Adipocyte (in vitro differentiated cells): ENCODE measurements around the gene PABPC1L.

Experiments
- DNase-seq: peaks from one replicate; pipeline ENCODE4 v3.0.0-alpha.2; 2015; ENCODE audit warnings: low read depth
- H3K27me3 ChIP-seq: replicated peaks from 2 replicates; pipeline ENCODE4 v1.7.0; 2013; ENCODE audit warnings: mild to moderate bottlenecking, low read length, moderate library complexity; ENCODE audit not compliant: control insufficient read depth, insufficient read depth
- H3K36me3 ChIP-seq: 2 replicates; pipeline ENCODE4 v1.7.0; 2013; ENCODE audit warnings: low read length, mild to moderate bottlenecking, moderate library complexity; ENCODE audit not compliant: control insufficient read depth, insufficient read depth, severe bottlenecking
- H3K4me1 ChIP-seq: 2 replicates; pipeline ENCODE4 v1.7.0; 2013; ENCODE audit warnings: mild to moderate bottlenecking, low read length, moderate library complexity; ENCODE audit not compliant: control insufficient read depth, insufficient read depth
- H3K4me3 ChIP-seq: 2 replicates; pipeline ENCODE4 v1.7.0; 2013; ENCODE audit warnings: mild to moderate bottlenecking, low read length, moderate library complexity
- H3K9ac ChIP-seq: 2 replicates; pipeline ENCODE4 v1.7.0; 2013; ENCODE audit warnings: mild to moderate bottlenecking, low read length, moderate library complexity
- H3K9me3 ChIP-seq: 2 replicates; pipeline ENCODE4 v1.7.0; 2013; ENCODE audit warnings: mild to moderate bottlenecking, low read length, moderate library complexity; ENCODE audit not compliant: control insufficient read depth

The PABPC1L gene

DNA sequence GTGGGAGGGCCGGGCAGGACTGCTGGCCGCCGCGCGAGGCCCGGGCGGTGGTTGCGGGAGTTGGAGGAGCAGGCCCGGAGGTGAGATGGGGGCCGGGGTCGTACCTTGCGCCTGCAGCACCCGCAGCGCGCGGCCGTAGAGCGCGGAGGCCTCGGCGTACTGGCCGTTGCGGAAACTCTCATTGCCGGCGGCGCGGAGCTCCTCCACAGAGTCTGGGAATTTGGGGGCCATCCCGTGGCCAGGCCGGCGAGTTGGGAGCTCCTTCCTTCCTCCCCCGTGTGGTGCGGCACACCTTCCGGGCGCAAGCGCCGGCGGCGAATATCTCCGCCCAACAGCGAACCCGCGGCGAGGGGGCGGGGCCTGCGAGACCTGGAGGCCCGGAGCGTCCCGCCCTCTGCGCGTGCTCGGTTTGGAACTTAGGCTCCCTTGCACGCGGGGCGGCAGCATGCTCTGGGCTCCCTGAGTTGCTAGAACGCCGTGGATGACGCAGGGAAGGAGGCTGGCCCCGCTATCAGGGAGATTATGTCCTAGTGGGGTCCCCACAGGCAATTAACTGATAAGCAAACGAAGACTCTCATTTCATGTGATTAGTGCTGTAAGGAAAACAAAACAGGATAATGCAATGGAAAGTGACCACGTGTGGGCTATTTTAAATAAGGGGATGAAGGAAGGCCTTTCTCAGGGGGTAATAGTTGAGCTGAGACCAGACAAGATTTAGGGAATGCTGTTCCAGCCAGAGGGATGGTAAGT is 50.4 kb downstream of the PABPC1L start, which contains the start of gene TOMM34:
Gene TOMM34, minus strand, starts transcription at position 295 of the 750 bp plus-strand sequence. Its CDS starts 64 bp downstream, at position 231.
- Histone ChIP-seq H3K4me3 (peak within 1 kb of the TSS; percentile 86), H3K9me3 (no peaks in the 10 kb centered on the region), H3K27me3 (no peaks in the 10 kb centered on the region), H3K36me3 (peaks cover 11% of the 10 kb centered on the region), H3K9ac (peak within 1 kb of the TSS; percentile 88), H3K4me1 (peaks cover 21% of the 10 kb centered on the region)
- peak; percentile 98 for DNase-seq

DNA sequence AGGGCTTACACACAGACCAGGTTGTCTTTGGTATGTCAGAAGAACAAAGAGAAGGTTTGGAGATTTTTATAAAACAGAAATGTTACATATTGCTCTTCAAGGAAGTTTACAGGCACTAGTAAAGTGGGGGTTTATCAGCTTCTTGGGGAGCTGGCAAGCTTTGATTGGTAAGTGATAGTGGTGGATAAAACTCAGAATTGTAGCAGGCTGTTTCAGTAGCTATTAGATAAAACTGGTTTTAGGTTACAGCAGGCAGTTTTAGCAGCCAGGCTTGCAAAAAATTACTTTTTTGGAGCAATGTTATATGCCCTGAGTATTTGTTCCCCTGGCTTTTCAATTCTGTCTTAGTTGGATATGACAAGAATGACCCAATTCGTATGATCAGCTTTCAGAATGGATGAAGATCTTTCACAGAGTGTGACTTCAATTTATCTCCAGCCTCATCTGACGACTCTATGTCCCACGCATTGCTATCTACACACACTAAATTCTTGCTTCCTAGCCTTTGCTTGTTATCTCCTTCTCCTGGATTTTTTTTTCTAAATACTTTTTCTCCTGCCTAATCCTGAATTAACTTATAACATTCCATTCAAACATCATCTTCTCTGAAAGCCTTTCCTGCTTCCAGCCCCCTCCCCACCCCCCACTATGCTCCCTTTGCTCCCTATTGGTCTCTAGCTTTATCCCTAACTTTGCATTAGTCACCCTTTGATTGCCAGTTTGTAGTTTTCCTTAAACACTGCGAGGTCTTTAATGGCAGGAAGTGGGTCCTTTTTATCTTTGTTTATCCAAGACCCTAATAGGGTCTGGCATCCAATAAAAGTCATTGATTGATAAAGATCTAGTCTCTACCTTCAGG is 51.4 kb downstream of the PABPC1L start:
- DNase-seq, result no peak
- Histone ChIP-seq H3K4me3 (no peak overlapping the region), H3K36me3 (peaks cover 1% of the 10 kb centered on the region)

DNA sequence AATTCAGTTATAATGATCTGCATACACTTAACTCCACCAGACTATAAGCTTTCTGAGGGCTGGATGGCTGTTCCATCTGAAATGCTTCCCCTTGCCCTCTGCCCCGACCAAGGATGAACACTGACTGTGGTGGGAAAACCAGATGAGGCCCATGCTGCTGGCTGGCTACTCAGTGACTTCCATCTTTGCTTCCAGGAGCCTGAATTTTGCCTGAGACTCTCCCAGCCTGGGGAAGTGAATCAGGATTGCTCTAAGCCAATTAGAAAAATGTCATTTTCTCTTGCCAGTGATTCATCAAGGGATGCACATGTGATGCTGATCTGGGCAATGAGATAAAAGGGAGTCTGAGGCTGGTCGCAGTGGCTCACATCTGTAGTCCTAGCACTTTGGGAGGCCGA is 52.0 kb downstream of the PABPC1L start:
- H3K4me1 ChIP-seq, result peaks cover 23% of the 10 kb centered on the region
- no peak overlapping the region for H3K4me3 ChIP-seq
- H3K27me3 ChIP-seq, result no peaks in the 10 kb centered on the region
- DNase-seq, result peak; percentile 16
- no peak overlapping the region for H3K9ac ChIP-seq
- H3K9me3 ChIP-seq, result no peaks in the 10 kb centered on the region
- no peaks in the 10 kb centered on the region for H3K36me3 ChIP-seq

More for the DNA sequence above, 51.4 kb downstream of the PABPC1L start:
- Histone ChIP-seq H3K9ac (peak overlapping the region; percentile 88), H3K9me3 (no peaks in the 10 kb centered on the region), H3K27me3 (no peaks in the 10 kb centered on the region), H3K4me1 (peaks cover 21% of the 10 kb centered on the region)

DNA sequence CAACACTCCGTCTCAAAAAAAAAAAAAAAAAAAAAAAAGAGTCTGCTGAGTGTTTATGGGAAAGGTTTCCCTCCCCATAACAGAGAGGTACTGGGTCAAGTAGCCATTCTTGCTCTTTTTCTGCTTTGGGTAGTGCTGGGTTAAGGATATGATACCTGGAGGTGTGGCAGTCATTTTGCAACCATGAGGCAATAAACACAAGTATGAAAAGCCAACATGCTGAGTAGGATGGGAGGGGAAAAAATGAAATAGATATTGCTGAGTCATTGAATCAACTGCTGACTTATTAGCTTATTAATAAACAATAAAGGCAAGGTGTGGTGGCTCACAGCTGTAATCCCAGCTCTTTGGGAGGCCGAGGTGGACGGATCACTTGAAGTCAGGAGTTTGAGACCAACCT is 52.6 kb downstream of the PABPC1L start:
- DNase-seq, result no peak
- Histone ChIP-seq H3K9ac (no peak overlapping the region), H3K4me1 (peaks cover 29% of the 10 kb centered on the region)

DNA sequence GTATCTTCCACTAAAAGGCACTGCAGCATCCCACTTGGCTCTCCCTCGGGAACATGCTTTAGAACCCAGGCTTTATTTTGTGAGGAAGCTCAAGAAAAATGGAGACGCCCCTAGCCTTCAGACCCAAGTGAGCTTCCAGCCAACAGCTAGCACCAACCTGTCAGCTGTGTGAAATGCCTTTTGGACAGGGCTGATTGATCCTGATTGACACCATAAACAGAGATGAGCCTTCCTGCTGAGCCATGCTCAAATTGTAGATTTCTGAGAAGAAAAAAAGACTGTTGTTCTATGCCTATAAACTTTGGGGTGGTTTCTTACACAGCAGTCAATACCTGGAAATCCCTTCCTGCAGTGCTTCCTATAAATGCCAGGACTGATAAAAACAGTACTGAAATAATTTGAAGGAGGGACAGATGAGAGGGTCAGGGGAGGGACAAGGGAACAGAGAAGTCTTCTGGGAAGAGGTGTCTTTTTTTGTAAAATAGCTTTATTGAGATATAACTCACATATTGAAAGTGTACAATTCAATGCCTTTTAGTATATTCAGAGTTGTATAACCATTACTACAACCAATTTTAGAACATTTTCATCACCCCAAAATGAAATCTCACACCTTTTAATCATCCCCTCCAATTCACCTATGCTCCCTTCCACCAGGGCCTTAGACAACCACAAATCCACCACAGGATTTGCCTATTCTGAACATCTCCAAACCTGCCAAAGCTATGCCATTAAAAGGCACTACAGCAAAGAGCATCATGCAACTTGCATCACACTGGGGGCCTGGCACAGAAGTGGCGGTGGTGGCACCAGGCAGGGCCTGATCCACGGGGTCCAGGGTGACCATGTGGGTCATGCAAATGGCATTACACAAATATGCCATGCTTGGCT is 53.7 kb downstream of the PABPC1L start:
- Histone ChIP-seq H3K4me3 (no peak overlapping the region), H3K4me1 (peaks cover 26% of the 10 kb centered on the region), H3K27me3 (no peaks in the 10 kb centered on the region), H3K9ac (no peak overlapping the region), H3K9me3 (no peaks in the 10 kb centered on the region), H3K36me3 (no peaks in the 10 kb centered on the region)
- no peak for DNase-seq

More for the DNA sequence above, 52.6 kb downstream of the PABPC1L start:
- Histone ChIP-seq H3K36me3 (no peaks in the 10 kb centered on the region), H3K4me3 (no peak overlapping the region), H3K27me3 (no peaks in the 10 kb centered on the region), H3K9me3 (no peaks in the 10 kb centered on the region)

DNA sequence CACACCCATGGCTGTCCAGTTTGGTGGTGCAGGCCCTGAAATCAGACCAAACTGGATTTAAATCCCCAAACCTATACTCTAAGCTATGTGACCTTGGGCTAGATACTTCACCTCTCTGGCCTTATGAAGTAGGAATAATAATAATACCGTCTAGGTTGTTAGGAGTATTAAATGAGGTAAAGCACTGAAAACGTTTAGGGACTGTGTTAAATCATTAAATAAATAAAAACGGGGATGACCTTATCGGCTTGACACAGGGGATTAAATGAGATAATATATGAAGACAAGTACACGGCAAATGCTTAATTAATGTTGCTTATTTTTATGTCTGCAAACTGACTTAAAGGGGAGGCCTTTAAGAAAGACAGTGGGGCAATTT is 55.8 kb downstream of the PABPC1L start:
- Histone ChIP-seq H3K9ac (peak overlapping the region; percentile 94), H3K27me3 (no peaks in the 10 kb centered on the region), H3K9me3 (no peaks in the 10 kb centered on the region), H3K4me1 (peaks cover 11% of the 10 kb centered on the region), H3K36me3 (no peaks in the 10 kb centered on the region), H3K4me3 (peak overlapping the region; percentile 100)
- DNase-seq, result no peak

DNA sequence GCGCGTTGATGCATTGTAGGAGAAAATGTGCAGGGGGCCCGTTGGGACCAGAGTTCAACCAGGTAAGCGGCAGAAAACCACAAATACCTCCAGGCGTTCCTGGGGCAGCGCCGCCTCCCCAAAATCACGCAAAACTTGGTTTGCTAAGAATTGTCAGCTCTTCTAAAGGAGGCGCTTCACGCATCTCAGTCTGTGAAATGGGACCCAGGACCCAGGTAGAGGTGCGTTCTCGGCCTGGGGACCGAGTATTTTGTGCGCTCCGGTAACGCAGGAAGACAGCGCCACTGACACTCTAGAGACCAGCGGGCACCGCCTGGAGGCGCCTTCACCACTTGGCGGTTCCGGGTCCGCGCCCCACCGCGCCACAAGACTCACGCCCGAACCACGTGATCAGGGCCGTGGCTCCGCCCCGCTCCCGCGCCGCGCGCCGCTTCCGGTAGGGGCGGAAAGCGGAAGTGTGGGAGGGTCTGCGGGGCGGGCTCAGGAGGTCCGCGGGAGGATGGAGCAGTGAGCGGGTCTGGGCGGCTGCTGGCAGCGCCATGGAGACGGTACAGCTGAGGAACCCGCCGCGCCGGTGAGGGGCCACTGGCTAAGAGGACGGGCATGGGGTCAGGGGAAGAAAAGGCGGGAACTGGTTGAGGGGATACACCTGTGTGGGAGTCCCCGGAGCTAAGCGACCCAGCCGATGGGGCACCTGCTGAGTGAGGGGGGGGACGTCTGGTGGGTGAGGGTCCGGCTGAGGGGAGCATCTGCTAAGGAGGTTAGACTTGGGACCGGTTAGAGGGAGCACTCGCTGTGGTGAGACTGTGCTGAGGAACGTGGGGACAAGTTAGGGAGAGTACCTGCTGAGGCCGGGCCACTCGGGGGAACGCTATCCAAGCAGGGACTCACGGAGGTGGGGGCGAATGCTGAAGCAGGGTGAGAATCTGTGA is 56.4 kb downstream of the PABPC1L start, which contains the start of gene STK4:
Gene STK4, plus strand, starts transcription at position 483 of the 932 bp plus-strand sequence. Its CDS starts 57 bp downstream, at position 540.
- DNase-seq, result peak; percentile 97
- Histone ChIP-seq H3K36me3 (no peaks in the 10 kb centered on the region), H3K9ac (peak within 1 kb of the TSS; percentile 94), H3K27me3 (no peaks in the 10 kb centered on the region), H3K4me3 (peak within 1 kb of the TSS; percentile 100), H3K9me3 (no peaks in the 10 kb centered on the region), H3K4me1 (peaks cover 10% of the 10 kb centered on the region)

DNA sequence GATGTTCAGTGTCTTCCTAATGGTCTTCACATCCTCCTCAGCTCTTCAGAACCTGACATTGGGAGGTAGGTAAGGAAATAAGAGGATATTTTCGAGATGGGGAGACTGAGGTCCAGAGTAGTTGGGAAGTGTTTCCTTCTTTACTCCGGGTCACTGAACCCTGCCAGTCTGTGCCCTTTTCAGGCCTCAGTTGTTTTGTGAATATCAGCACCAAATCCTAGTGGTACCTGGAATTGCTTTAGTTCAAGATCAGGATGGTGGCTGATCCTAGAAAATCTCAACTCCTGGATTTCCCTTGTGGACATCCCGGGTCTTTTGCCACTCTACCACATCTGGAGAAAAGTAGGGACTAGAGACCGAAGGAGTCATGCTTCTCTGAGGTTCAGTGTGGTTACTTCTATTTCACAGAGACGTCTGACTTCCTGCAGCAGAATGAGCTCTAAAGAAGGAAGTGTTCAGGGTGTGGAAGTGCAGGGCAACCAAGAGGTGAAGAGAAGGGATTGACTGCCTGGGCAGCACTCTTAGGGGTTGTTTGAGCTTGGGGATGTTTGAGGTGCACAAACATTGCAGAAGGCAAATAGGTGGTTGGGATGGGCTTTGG is 57.4 kb downstream of the PABPC1L start:
- Histone ChIP-seq H3K4me3 (peak overlapping the region; percentile 100), H3K9me3 (no peaks in the 10 kb centered on the region), H3K9ac (peak overlapping the region; percentile 94), H3K27me3 (no peaks in the 10 kb centered on the region), H3K4me1 (peaks cover 10% of the 10 kb centered on the region), H3K36me3 (peaks cover 3% of the 10 kb centered on the region)
- no peak for DNase-seq

DNA sequence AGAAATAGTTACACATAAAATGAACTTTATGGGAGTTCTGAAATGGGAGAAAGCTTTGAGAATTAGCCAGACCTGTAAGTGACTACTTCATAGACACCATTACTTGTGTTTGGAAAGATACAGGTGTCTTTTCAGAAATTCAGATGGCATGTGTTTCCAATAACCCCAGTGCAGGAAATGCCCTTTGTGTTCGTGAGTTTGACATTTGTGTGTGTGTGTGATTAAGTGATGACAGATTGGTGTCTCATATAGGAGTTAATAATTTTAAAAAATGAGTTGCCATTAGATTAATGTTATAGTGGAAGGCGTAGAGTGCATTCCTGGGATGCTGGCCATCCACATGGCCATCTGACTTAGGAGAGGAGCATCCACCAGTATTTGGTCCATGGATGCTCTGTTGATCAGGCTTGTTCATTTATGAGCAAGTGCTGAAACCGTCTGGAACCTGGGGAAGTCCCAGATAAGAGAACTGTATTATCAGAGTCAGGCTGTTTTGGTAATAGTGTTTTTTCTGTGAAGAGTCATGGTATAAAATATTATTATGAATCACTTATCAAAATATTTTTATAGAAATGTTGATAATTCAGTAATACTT is 59.5 kb downstream of the PABPC1L start:
- Histone ChIP-seq H3K9ac (no peak overlapping the region), H3K9me3 (no peaks in the 10 kb centered on the region), H3K4me1 (peaks cover 10% of the 10 kb centered on the region), H3K36me3 (peaks cover 17% of the 10 kb centered on the region), H3K27me3 (no peaks in the 10 kb centered on the region), H3K4me3 (no peak overlapping the region)
- no peak for DNase-seq
